SIG-M5 (cell line): ENCODE measurements around the gene PEX11A.
"Not testable (repeated sequence)": the region's sequence is repeated elsewhere in the genome, so short reads cannot be mapped to it uniquely, and the experiment has no call there.

Experiments
- DNase-seq: peaks from one replicate; lab custom pipeline; 2025; lab: John Stamatoyannopoulos, UW

Gene PEX11A

GRCh38 chr15:89690276-89691218 is at the start of gene PEX11A, which contains the start of gene WDR93:
Gene PEX11A (minus strand): TSS chr15:89690754. CDS start chr15:89690632, 122 bp downstream.
Gene WDR93 (plus strand): TSS chr15:89690811. CDS start chr15:89701747, 10,936 bp downstream.
- no peak for DNase-seq

- no peak for DNase-seq
Measured at GRCh38 chr15:89740137-89740536, 49.6 kb upstream of the PEX11A start.

- no peak for DNase-seq
Measured at GRCh38 chr15:89735773-89736172, 45.2 kb upstream of the PEX11A start.

GRCh38 chr15:89732451-89733172 is 42.1 kb upstream of the PEX11A start:
- no peak for DNase-seq

- DNase-seq: no peak
Measured at GRCh38 chr15:89731275-89731674, 40.7 kb upstream of the PEX11A start.

- DNase-seq: no peak
Measured at GRCh38 chr15:89728254-89728653, 37.7 kb upstream of the PEX11A start.

- DNase-seq: no peak
Measured at GRCh38 chr15:89725064-89725463, 34.5 kb upstream of the PEX11A start.

GRCh38 chr15:89724621-89725020 is 34.1 kb upstream of the PEX11A start:
- no peak for DNase-seq

GRCh38 chr15:89723031-89723430 is 32.5 kb upstream of the PEX11A start:
- DNase-seq: no peak

GRCh38 chr15:89714775-89715174 is 24.2 kb upstream of the PEX11A start:
- DNase-seq: no peak

- no peak for DNase-seq
Measured at GRCh38 chr15:89707577-89707976, 17.0 kb upstream of the PEX11A start.

GRCh38 chr15:89704411-89704810 is 13.9 kb upstream of the PEX11A start:
- DNase-seq: no peak

GRCh38 chr15:89695198-89695597 is 4.6 kb upstream of the PEX11A start:
- DNase-seq: no peak

- no peak for DNase-seq
Measured at GRCh38 chr15:89693696-89694095, 3.1 kb upstream of the PEX11A start.

- no peak for DNase-seq
Measured at GRCh38 chr15:89693091-89693490, 2.5 kb upstream of the PEX11A start.

GRCh38 chr15:89689930-89690275 is 651 bp downstream of the PEX11A start:
- DNase-seq: not testable (repeated sequence)

- no peak for DNase-seq
Measured at GRCh38 chr15:89686522-89686921, 4.0 kb downstream of the PEX11A start.

GRCh38 chr15:89685995-89686394 is 4.6 kb downstream of the PEX11A start:
- no peak for DNase-seq

GRCh38 chr15:89681146-89681545 is 9.4 kb downstream of the PEX11A start:
- no peak for DNase-seq

- DNase-seq: no peak
Measured at GRCh38 chr15:89680282-89680873, 10.2 kb downstream of the PEX11A start.

GRCh38 chr15:89679212-89679611 is 11.3 kb downstream of the PEX11A start, which contains the start of gene PLIN1:
Gene PLIN1 (minus strand): TSS chr15:89679367. CDS start chr15:89677489, 1,878 bp downstream.
- DNase-seq: no peak

- no peak for DNase-seq
Measured at GRCh38 chr15:89677381-89677780, 13.2 kb downstream of the PEX11A start.

GRCh38 chr15:89675606-89676005 is 14.9 kb downstream of the PEX11A start:
- no peak for DNase-seq
